ENCODE results near the gene NEDD8.

- TF ChIP-seq TAF1 (IDR thresholded peaks at IDR 0.05; ENCODE audit: borderline replicate concordance, insufficient read depth, low read length) (no peak), SIN3A (IDR thresholded peaks at IDR 0.05; ENCODE audit: borderline replicate concordance, insufficient read depth, low read length) (no peak)
Observed at GRCh38 chr14:24189460-24189859, 42.7 kb downstream of the NEDD8 start.

All from PFSK-1 (cell line).